GM12878 (cell line): Measurements from ENCODE around the gene CHRM1. TPM values are rescaled to one million over a fixed set of nuclear protein-coding genes. Genes with fewer than 3 reads are reported as not detected.

Source experiments
- polyA plus RNA-seq, 11 experiments: library from polyadenylated mRNA; depleted of rRNA in 4 of 11; unstranded in 6 of 11; stranded (reverse) in 5 of 11; fragments of >200 nt; fragmentation: Nextera tagmentation in 4 of 11; fragmentation: Illumina TruSeq in 1 of 11; extraction: Ambion mirVana in 4 of 11; extraction: Trizol in 1 of 11; gene quantifications; 1 replicate in 1 of 11; 2 replicates in 10 of 11; pipeline versions ENCODE4 v1.2.1 to v1.2.3, GENCODE V29; 2011 to 2016; ENCODE audit warnings: inconsistent platforms in 2 of 11, missing spikeins in 2 of 11, low read depth in 1 of 11
- small RNA-seq: library from RNA; depleted of rRNA; stranded (forward); fragments of <200 nt; gene quantifications from one replicate; pipeline ENCODE3, GENCODE V24; 2014
- total RNA-seq, 4 experiments: library from RNA; depleted of rRNA in 3 of 4; stranded (reverse); fragments of >200 nt in 3 of 4; fragmentation: Illumina TruSeq in 1 of 4; extraction: Trizol in 1 of 4; gene quantifications; 2 replicates each; pipeline versions ENCODE4 v1.2.1 to v1.2.3, GENCODE V29; 2013 to 2021

The CHRM1 gene
- total and polyA plus RNA-seq, 10 of the 15 experiments (the other 5 are each of a cell fraction or from before 2014, with no cell fraction given) = not detected

Small RNA genes lying within 50 kb of the gene (small RNA-seq; reads per million reads assigned to genes)
- not detected for gene RN7SL259P

Other genes with a start within 250 kb of the CHRM1 start
Only the 7 nearest of the 21 such genes appear.
- 30.6 and 31.8 TPM in 2 replicates for gene NXF1, start 115.9 kb downstream of the CHRM1 start, total RNA-seq (2014; rRNA removed)
- gene NXF1, start 115.9 kb downstream of the CHRM1 start, total RNA-seq (2014; rRNA removed; fragmentation: Illumina TruSeq; extraction: Trizol) = 22.4 and 28.0 TPM in 2 replicates
- gene NXF1, start 115.9 kb downstream of the CHRM1 start, total RNA-seq (2021) = 51.8 and 56.2 TPM in 2 replicates
- gene NXF1, start 115.9 kb downstream of the CHRM1 start, polyA plus RNA-seq (2011; rRNA removed) = 8.9 and 20.7 TPM in 2 replicates
- gene NXF1, start 115.9 kb downstream of the CHRM1 start, polyA plus RNA-seq (2014; fragmentation: Illumina TruSeq; extraction: Trizol) = 74.9 and 84.9 TPM in 2 replicates
- 10 to 100 TPM; 23.4 to 37.5 TPM for gene NXF1, start 115.9 kb downstream of the CHRM1 start, polyA plus RNA-seq (2014; fragmentation: Nextera tagmentation; extraction: Ambion mirVana)
- gene NXF1, start 115.9 kb downstream of the CHRM1 start, polyA plus RNA-seq (2014; rRNA removed) = 43.7 and 64.1 TPM in 2 replicates
- gene NXF1, start 115.9 kb downstream of the CHRM1 start, polyA plus RNA-seq (2016; fragmentation: Nextera tagmentation; extraction: Ambion mirVana) = 10 to 100 TPM; 71.7 to 75.5 TPM
- 32.3 and 35.4 TPM in 2 replicates for gene STX5, start 89.3 kb downstream of the CHRM1 start, total RNA-seq (2014; rRNA removed)
- 23.5 and 24.8 TPM in 2 replicates for gene STX5, start 89.3 kb downstream of the CHRM1 start, total RNA-seq (2014; rRNA removed; fragmentation: Illumina TruSeq; extraction: Trizol)
- gene STX5, start 89.3 kb downstream of the CHRM1 start, total RNA-seq (2021) = 28.6 and 33.5 TPM in 2 replicates
- 22.1 and 30.0 TPM in 2 replicates for gene STX5, start 89.3 kb downstream of the CHRM1 start, polyA plus RNA-seq (2011; rRNA removed)
- 25.0 and 30.7 TPM in 2 replicates for gene STX5, start 89.3 kb downstream of the CHRM1 start, polyA plus RNA-seq (2014; fragmentation: Illumina TruSeq; extraction: Trizol)
- gene STX5, start 89.3 kb downstream of the CHRM1 start, polyA plus RNA-seq (2014; fragmentation: Nextera tagmentation; extraction: Ambion mirVana) = 1 to 10 TPM; 3.8 to 4.5 TPM
- gene STX5, start 89.3 kb downstream of the CHRM1 start, polyA plus RNA-seq (2014; rRNA removed) = 31.1 and 32.8 TPM in 2 replicates
- gene STX5, start 89.3 kb downstream of the CHRM1 start, polyA plus RNA-seq (2016; fragmentation: Nextera tagmentation; extraction: Ambion mirVana) = 10 to 100 TPM; 21.6 to 21.9 TPM
- gene TEX54, start 88.5 kb downstream of the CHRM1 start, total RNA-seq (2014; rRNA removed) = 0.68 TPM in 1 of 2 replicates, not detected in the other
- not detected in 2 replicates for gene TEX54, start 88.5 kb downstream of the CHRM1 start, total RNA-seq (2014; rRNA removed; fragmentation: Illumina TruSeq; extraction: Trizol)
- not detected in 2 replicates for gene TEX54, start 88.5 kb downstream of the CHRM1 start, total RNA-seq (2021)
- not detected in 2 replicates for gene TEX54, start 88.5 kb downstream of the CHRM1 start, polyA plus RNA-seq (2011; rRNA removed)
- gene TEX54, start 88.5 kb downstream of the CHRM1 start, polyA plus RNA-seq (2014; fragmentation: Illumina TruSeq; extraction: Trizol) = not detected in 2 replicates
- gene TEX54, start 88.5 kb downstream of the CHRM1 start, polyA plus RNA-seq (2014; fragmentation: Nextera tagmentation; extraction: Ambion mirVana) = not detected
- not detected in 2 replicates for gene TEX54, start 88.5 kb downstream of the CHRM1 start, polyA plus RNA-seq (2014; rRNA removed)
- gene TEX54, start 88.5 kb downstream of the CHRM1 start, polyA plus RNA-seq (2016; fragmentation: Nextera tagmentation; extraction: Ambion mirVana) = under 1 TPM; 0.38 to 0.51 TPM
- 101 and 103 TPM in 2 replicates for gene WDR74, start 81.8 kb downstream of the CHRM1 start, total RNA-seq (2014; rRNA removed)
- gene WDR74, start 81.8 kb downstream of the CHRM1 start, total RNA-seq (2014; rRNA removed; fragmentation: Illumina TruSeq; extraction: Trizol) = 54.4 and 58.0 TPM in 2 replicates
- gene WDR74, start 81.8 kb downstream of the CHRM1 start, total RNA-seq (2021) = 63.8 and 72.3 TPM in 2 replicates
- 36.2 and 54.3 TPM in 2 replicates for gene WDR74, start 81.8 kb downstream of the CHRM1 start, polyA plus RNA-seq (2011; rRNA removed)
- 34.5 and 54.3 TPM in 2 replicates for gene WDR74, start 81.8 kb downstream of the CHRM1 start, polyA plus RNA-seq (2014; fragmentation: Illumina TruSeq; extraction: Trizol)
- 10 to 100 TPM; 18.2 to 54.5 TPM for gene WDR74, start 81.8 kb downstream of the CHRM1 start, polyA plus RNA-seq (2014; fragmentation: Nextera tagmentation; extraction: Ambion mirVana)
- gene WDR74, start 81.8 kb downstream of the CHRM1 start, polyA plus RNA-seq (2014; rRNA removed) = 86.6 and 99.0 TPM in 2 replicates
- gene WDR74, start 81.8 kb downstream of the CHRM1 start, polyA plus RNA-seq (2016; fragmentation: Nextera tagmentation; extraction: Ambion mirVana) = 10 to 100 TPM; 63.4 to 74.4 TPM
- gene SLC3A2, start 40.5 kb downstream of the CHRM1 start, total RNA-seq (2014; rRNA removed) = 143 and 147 TPM in 2 replicates
- 72.2 and 79.6 TPM in 2 replicates for gene SLC3A2, start 40.5 kb downstream of the CHRM1 start, total RNA-seq (2014; rRNA removed; fragmentation: Illumina TruSeq; extraction: Trizol)
- gene SLC3A2, start 40.5 kb downstream of the CHRM1 start, total RNA-seq (2021) = 113 and 114 TPM in 2 replicates
- gene SLC3A2, start 40.5 kb downstream of the CHRM1 start, polyA plus RNA-seq (2011; rRNA removed) = 127 and 134 TPM in 2 replicates
- gene SLC3A2, start 40.5 kb downstream of the CHRM1 start, polyA plus RNA-seq (2014; fragmentation: Illumina TruSeq; extraction: Trizol) = 79.7 and 80.9 TPM in 2 replicates
- 10 to 100 TPM in 1 of 2 experiments, 1 to 10 TPM in 1; 6.9 to 17.0 TPM for gene SLC3A2, start 40.5 kb downstream of the CHRM1 start, polyA plus RNA-seq (2014; fragmentation: Nextera tagmentation; extraction: Ambion mirVana)
- gene SLC3A2, start 40.5 kb downstream of the CHRM1 start, polyA plus RNA-seq (2014; rRNA removed) = 98.0 and 105 TPM in 2 replicates
- 100 to 1,000 TPM; 148 to 158 TPM for gene SLC3A2, start 40.5 kb downstream of the CHRM1 start, polyA plus RNA-seq (2016; fragmentation: Nextera tagmentation; extraction: Ambion mirVana)
- not detected in 2 replicates for gene SLC22A6, start 63.6 kb upstream of the CHRM1 start, total RNA-seq (2014; rRNA removed)
- not detected in 2 replicates for gene SLC22A6, start 63.6 kb upstream of the CHRM1 start, total RNA-seq (2014; rRNA removed; fragmentation: Illumina TruSeq; extraction: Trizol)
- not detected in 2 replicates for gene SLC22A6, start 63.6 kb upstream of the CHRM1 start, total RNA-seq (2021)
- not detected in 2 replicates for gene SLC22A6, start 63.6 kb upstream of the CHRM1 start, polyA plus RNA-seq (2011; rRNA removed)
- gene SLC22A6, start 63.6 kb upstream of the CHRM1 start, polyA plus RNA-seq (2014; fragmentation: Illumina TruSeq; extraction: Trizol) = not detected in 2 replicates
- not detected for gene SLC22A6, start 63.6 kb upstream of the CHRM1 start, polyA plus RNA-seq (2014; fragmentation: Nextera tagmentation; extraction: Ambion mirVana)
- gene SLC22A6, start 63.6 kb upstream of the CHRM1 start, polyA plus RNA-seq (2014; rRNA removed) = not detected in 2 replicates
- gene SLC22A6, start 63.6 kb upstream of the CHRM1 start, polyA plus RNA-seq (2016; fragmentation: Nextera tagmentation; extraction: Ambion mirVana) = not detected
- gene SLC22A8, start 94.5 kb upstream of the CHRM1 start, total RNA-seq (2014; rRNA removed) = not detected in 2 replicates
- not detected in 2 replicates for gene SLC22A8, start 94.5 kb upstream of the CHRM1 start, total RNA-seq (2014; rRNA removed; fragmentation: Illumina TruSeq; extraction: Trizol)
- not detected in 2 replicates for gene SLC22A8, start 94.5 kb upstream of the CHRM1 start, total RNA-seq (2021)
- not detected in 2 replicates for gene SLC22A8, start 94.5 kb upstream of the CHRM1 start, polyA plus RNA-seq (2011; rRNA removed)
- gene SLC22A8, start 94.5 kb upstream of the CHRM1 start, polyA plus RNA-seq (2014; fragmentation: Illumina TruSeq; extraction: Trizol) = not detected in 2 replicates
- gene SLC22A8, start 94.5 kb upstream of the CHRM1 start, polyA plus RNA-seq (2014; fragmentation: Nextera tagmentation; extraction: Ambion mirVana) = not detected
- gene SLC22A8, start 94.5 kb upstream of the CHRM1 start, polyA plus RNA-seq (2014; rRNA removed) = not detected in 2 replicates
- gene SLC22A8, start 94.5 kb upstream of the CHRM1 start, polyA plus RNA-seq (2016; fragmentation: Nextera tagmentation; extraction: Ambion mirVana) = not detected